ENCODE results near the gene TBCCD1.

Gene TBCCD1

GRCh38 chr3:186510374-186511079 is 56.6 kb downstream of the TBCCD1 start:
- TF ChIP-seq POLR2AphosphoS5 (IDR thresholded peaks at IDR 0.05; ENCODE audit: low read depth, low read length) (no peak), FOXP2 (optimal IDR thresholded peaks at IDR 0.05; ENCODE audit: borderline replicate concordance, extremely low read depth, extremely low read length, insufficient read depth) (no peak), SIN3A (IDR thresholded peaks at IDR 0.05; ENCODE audit: borderline replicate concordance, insufficient read depth, low read length) (no peak), TAF1 (IDR thresholded peaks at IDR 0.05; ENCODE audit: borderline replicate concordance, insufficient read depth, low read length) (no peak), REST (IDR thresholded peaks at IDR 0.05; ENCODE audit: insufficient read depth in 1 of 2, low read depth in 2 of 2, low read length in 2 of 2) (no peak)

GRCh38 chr3:186509423-186509822 is 57.7 kb downstream of the TBCCD1 start:
- TF ChIP-seq TAF1 (IDR thresholded peaks at IDR 0.05; ENCODE audit: borderline replicate concordance, insufficient read depth, low read length) = no peak
- TF ChIP-seq FOXP2 (optimal IDR thresholded peaks at IDR 0.05; ENCODE audit: borderline replicate concordance, extremely low read depth, extremely low read length, insufficient read depth) = no peak
- TF ChIP-seq SIN3A (IDR thresholded peaks at IDR 0.05; ENCODE audit: borderline replicate concordance, insufficient read depth, low read length) = no peak
- no peak for TF ChIP-seq POLR2AphosphoS5 (IDR thresholded peaks at IDR 0.05; ENCODE audit: low read depth, low read length)
- no peak for TF ChIP-seq REST (IDR thresholded peaks at IDR 0.05; ENCODE audit: insufficient read depth in 1 of 2, low read depth in 2 of 2, low read length in 2 of 2)

GRCh38 chr3:186506857-186507256 is 60.3 kb downstream of the TBCCD1 start:
- no peak for TF ChIP-seq SIN3A (IDR thresholded peaks at IDR 0.05; ENCODE audit: borderline replicate concordance, insufficient read depth, low read length)
- TF ChIP-seq FOXP2 (optimal IDR thresholded peaks at IDR 0.05; ENCODE audit: borderline replicate concordance, extremely low read depth, extremely low read length, insufficient read depth) = no peak
- TF ChIP-seq TAF1 (IDR thresholded peaks at IDR 0.05; ENCODE audit: borderline replicate concordance, insufficient read depth, low read length) = no peak
- TF ChIP-seq POLR2AphosphoS5 (IDR thresholded peaks at IDR 0.05; ENCODE audit: low read depth, low read length) = no peak
- TF ChIP-seq REST (IDR thresholded peaks at IDR 0.05; ENCODE audit: insufficient read depth in 1 of 2, low read depth in 2 of 2, low read length in 2 of 2) = no peak

- TF ChIP-seq FOXP2 (optimal IDR thresholded peaks at IDR 0.05; ENCODE audit: borderline replicate concordance, extremely low read depth, extremely low read length, insufficient read depth) (no peak), SIN3A (IDR thresholded peaks at IDR 0.05; ENCODE audit: borderline replicate concordance, insufficient read depth, low read length) (no peak), POLR2AphosphoS5 (IDR thresholded peaks at IDR 0.05; ENCODE audit: low read depth, low read length) (no peak), REST (IDR thresholded peaks at IDR 0.05; ENCODE audit: insufficient read depth in 1 of 2, low read depth in 2 of 2, low read length in 2 of 2) (no peak)
These were observed 60.9 kb downstream of the TBCCD1 start for GRCh38 chr3:186506191-186506739.
